Mesendoderm (in vitro differentiated cells): ENCODE results near the gene LCE2B. TPM values are rescaled to one million over a fixed set of nuclear protein-coding genes. Genes with fewer than 3 reads are reported as not detected.
"Not testable (repeated sequence)": the region's sequence is repeated elsewhere in the genome, so short reads cannot be mapped to it uniquely, and the experiment has no call there.

Experiments used
- DNase-seq: peaks from one replicate; pipeline ENCODE4 v3.0.0; 2013
- H2AK5ac ChIP-seq: 2 replicates; pipeline ENCODE4 v1.6.1; 2013; ENCODE audit warnings: low read length, inconsistent platforms
- H2BK120ac ChIP-seq: 2 replicates; pipeline ENCODE4 v1.6.1; 2013; ENCODE audit warnings: low read depth, mild to moderate bottlenecking, low read length, moderate library complexity, mixed read lengths
- H2BK15ac ChIP-seq: replicated peaks from 2 replicates; pipeline ENCODE4 v1.6.1; 2013; ENCODE audit warnings: low read depth, mild to moderate bottlenecking, moderate library complexity
- H2BK5ac ChIP-seq: 2 replicates; pipeline ENCODE4 v1.6.1; 2013; ENCODE audit warnings: low read length, inconsistent platforms
- H3K18ac ChIP-seq: 2 replicates; pipeline ENCODE4 v1.6.1; 2013; ENCODE audit warnings: mild to moderate bottlenecking, low read length, mixed read lengths
- H3K23ac ChIP-seq: one replicate; pipeline ENCODE4 v1.6.1; 2013; ENCODE audit warnings: low read length
- H3K27ac ChIP-seq: 2 replicates; pipeline ENCODE4 v1.5.1; 2013; ENCODE audit warnings: low read depth, mild to moderate bottlenecking, inconsistent platforms, low read length, moderate library complexity
- H3K27me3 ChIP-seq: 2 replicates; pipeline ENCODE4 v1.6.1; 2013; ENCODE audit warnings: low read length, control low read depth, mild to moderate bottlenecking, inconsistent platforms; ENCODE audit not compliant: insufficient read depth, poor library complexity
- H3K36me3 ChIP-seq: 2 replicates; pipeline ENCODE4 v1.6.1; 2013; ENCODE audit warnings: low read length, inconsistent platforms; ENCODE audit not compliant: control insufficient read depth, insufficient read depth
- H3K4ac ChIP-seq: one replicate; pipeline ENCODE4 v1.6.1; 2013; ENCODE audit warnings: low read depth, mild to moderate bottlenecking, low read length, moderate library complexity
- H3K4me1 ChIP-seq: 2 replicates; pipeline ENCODE4 v1.6.1; 2013; ENCODE audit warnings: low read depth, low read length, inconsistent platforms; ENCODE audit not compliant: control insufficient read depth
- H3K4me2 ChIP-seq: 2 replicates; pipeline ENCODE4 v1.6.1; 2013; ENCODE audit warnings: low read length
- H3K4me3 ChIP-seq: 2 replicates; pipeline ENCODE4 v1.5.1; 2013; ENCODE audit warnings: mild to moderate bottlenecking, low read length
- H3K56ac ChIP-seq: one replicate; pipeline ENCODE4 v1.6.1; 2013; ENCODE audit warnings: low read length
- H3K79me1 ChIP-seq: 2 replicates; pipeline ENCODE4 v1.6.1; 2013; ENCODE audit warnings: low read length, inconsistent platforms
- H3K79me2 ChIP-seq: 2 replicates; pipeline ENCODE4 v1.6.1; 2013; ENCODE audit warnings: mild to moderate bottlenecking, low read length; ENCODE audit not compliant: control insufficient read depth, insufficient read depth
- H3K9ac ChIP-seq: 2 replicates; pipeline ENCODE4 v1.6.1; 2013; ENCODE audit warnings: low read length, inconsistent platforms
- H4K5ac ChIP-seq: one replicate; pipeline ENCODE4 v1.6.1; 2013; ENCODE audit warnings: low read length
- H4K8ac ChIP-seq: one replicate; pipeline ENCODE4 v1.6.1; 2013; ENCODE audit warnings: low read depth, mild to moderate bottlenecking, control low read depth, low read length, moderate library complexity
- WGBS: extraction: QIAGEN DNeasy Blood & Tissue Kit; methylation state at CpG from one replicate; pipeline ENCODE4 v1.1.7; 2013; ENCODE audit warnings: low lambda C conversion rate, missing lambda C conversion rate; ENCODE audit not compliant: insufficient coverage; ENCODE audit errors: extremely low coverage; 5-methylcytosine and 5-hydroxymethylcytosine counted together
- polyA plus RNA-seq, 2 experiments: library from polyadenylated mRNA; stranded (reverse); fragments of 200-250 nt; gene quantifications; one replicate each; pipeline ENCODE4 v1.2.3, GENCODE V29; 2013

The LCE2B gene, protein sequence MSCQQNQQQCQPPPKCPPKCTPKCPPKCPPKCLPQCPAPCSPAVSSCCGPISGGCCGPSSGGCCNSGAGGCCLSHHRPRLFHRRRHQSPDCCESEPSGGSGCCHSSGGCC
- polyA plus RNA-seq (2013, experiment 1 of 2), result not detected
- polyA plus RNA-seq (2013, experiment 2 of 2), result not detected

DNA sequence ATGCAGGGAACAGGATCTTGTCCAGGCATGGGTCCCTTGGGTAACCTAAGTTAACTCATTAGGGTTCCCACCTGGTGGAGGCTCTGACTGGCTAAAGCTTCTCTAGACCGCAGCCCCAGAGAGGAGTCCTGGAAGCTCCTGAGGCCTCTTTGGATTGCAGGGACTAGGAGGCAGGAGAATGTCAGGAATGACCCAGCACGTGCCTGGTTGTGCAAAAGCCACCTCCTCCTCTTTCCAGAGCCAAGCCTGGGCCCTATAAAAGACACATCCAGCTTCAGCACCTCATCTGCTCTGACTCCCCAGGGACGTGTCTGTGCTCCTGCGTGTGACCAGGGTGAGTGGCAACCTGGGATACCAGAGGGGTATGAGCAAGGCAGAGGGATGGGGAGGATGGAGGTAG, at the start of gene LCE2B:
TSS of gene LCE2B (plus strand) at position 301 of the 400 bp plus-strand sequence. CDS start 721 bp downstream, outside the sequence.
- not testable (repeated sequence) for H3K56ac ChIP-seq, H2BK5ac ChIP-seq, DNase-seq, H4K5ac ChIP-seq, H2BK15ac ChIP-seq, H3K4me1 ChIP-seq, H3K4me2 ChIP-seq, H3K4ac ChIP-seq, H2AK5ac ChIP-seq, H3K4me3 ChIP-seq, H4K8ac ChIP-seq, H3K9ac ChIP-seq, H3K27ac ChIP-seq, H3K23ac ChIP-seq, H3K27me3 ChIP-seq, H2BK120ac ChIP-seq, H3K79me1 ChIP-seq, H3K79me2 ChIP-seq, H3K18ac ChIP-seq, H3K36me3 ChIP-seq
- WGBS, result no CpG with 5 or more reads among the region's 4 CpGs

DNA sequence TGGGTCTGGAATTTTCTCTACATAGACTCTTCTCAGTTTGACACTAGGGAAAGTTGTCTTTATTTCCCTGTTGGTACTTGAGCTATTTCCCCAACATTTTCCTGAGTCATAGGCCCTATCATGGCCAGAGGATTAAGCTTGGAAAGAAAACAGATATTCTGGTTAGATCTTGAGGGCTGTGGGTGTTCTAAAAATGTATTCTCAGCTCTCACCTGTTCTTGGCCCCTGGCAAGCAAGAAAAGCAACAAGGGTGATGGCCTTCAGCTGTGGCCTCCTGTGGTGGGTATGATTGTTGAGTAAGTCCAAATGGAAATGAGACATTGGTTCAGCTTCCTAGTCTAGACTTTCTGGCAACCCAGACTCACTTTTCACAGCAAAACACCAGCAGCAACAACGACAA, 45.6 kb upstream of the LCE2B start:
- no peaks in the 10 kb centered on the region for H3K79me1 ChIP-seq
- no peak overlapping the region for H2BK120ac ChIP-seq
- H3K27ac ChIP-seq, result no peak overlapping the region
- no peak overlapping the region for H3K4me3 ChIP-seq
- no peak overlapping the region for H3K9ac ChIP-seq
- DNase-seq, result no peak
- H3K36me3 ChIP-seq, result no peaks in the 10 kb centered on the region
- no peak overlapping the region for H4K8ac ChIP-seq
- H3K4ac ChIP-seq, result no peak overlapping the region
- no peak overlapping the region for H3K4me2 ChIP-seq
- H2AK5ac ChIP-seq, result no peak overlapping the region
- no peak overlapping the region for H4K5ac ChIP-seq
- no peak overlapping the region for H3K56ac ChIP-seq
- no peaks in the 10 kb centered on the region for H3K27me3 ChIP-seq
- no peak overlapping the region for H2BK15ac ChIP-seq
- no peak overlapping the region for H3K23ac ChIP-seq
- no peaks in the 10 kb centered on the region for H3K79me2 ChIP-seq
- no peak overlapping the region for H2BK5ac ChIP-seq
- no CpG with 5 or more reads among the region's 1 CpG for WGBS
- no peaks in the 10 kb centered on the region for H3K4me1 ChIP-seq
- H3K18ac ChIP-seq, result no peak overlapping the region

DNA sequence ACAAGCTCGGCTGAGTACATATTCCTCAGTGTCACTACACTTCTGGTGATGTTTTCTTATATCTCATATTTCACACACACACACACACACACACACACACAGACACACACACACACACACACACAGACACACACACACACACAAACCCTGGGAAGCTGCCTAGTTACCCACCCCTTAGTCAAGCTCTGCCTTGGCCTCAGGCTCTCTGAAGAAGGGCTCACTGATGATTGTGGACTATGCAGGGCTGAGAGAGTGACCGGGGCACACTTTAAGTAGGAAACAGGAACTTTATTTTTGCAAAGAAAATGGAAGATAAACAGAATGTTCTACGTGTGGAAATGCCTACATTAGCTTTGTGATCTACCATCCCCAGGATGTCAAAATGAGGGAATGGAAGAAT, 42.0 kb upstream of the LCE2B start:
- H2BK5ac ChIP-seq, result no peak overlapping the region
- H3K23ac ChIP-seq, result no peak overlapping the region
- no peak overlapping the region for H3K9ac ChIP-seq
- H2BK15ac ChIP-seq, result no peak overlapping the region
- H3K18ac ChIP-seq, result no peak overlapping the region
- no peaks in the 10 kb centered on the region for H3K79me2 ChIP-seq
- H3K79me1 ChIP-seq, result no peaks in the 10 kb centered on the region
- no peaks in the 10 kb centered on the region for H3K27me3 ChIP-seq
- no peak overlapping the region for H3K4me2 ChIP-seq
- no peak overlapping the region for H3K27ac ChIP-seq
- H3K56ac ChIP-seq, result no peak overlapping the region
- no peak overlapping the region for H4K8ac ChIP-seq
- DNase-seq, result no peak
- no peaks in the 10 kb centered on the region for H3K36me3 ChIP-seq
- H3K4me3 ChIP-seq, result no peak overlapping the region
- no peak overlapping the region for H4K5ac ChIP-seq
- H2AK5ac ChIP-seq, result no peak overlapping the region
- no peaks in the 10 kb centered on the region for H3K4me1 ChIP-seq
- H2BK120ac ChIP-seq, result no peak overlapping the region
- no peak overlapping the region for H3K4ac ChIP-seq
- no CpG with 5 or more reads among the region's 3 CpGs for WGBS

DNA sequence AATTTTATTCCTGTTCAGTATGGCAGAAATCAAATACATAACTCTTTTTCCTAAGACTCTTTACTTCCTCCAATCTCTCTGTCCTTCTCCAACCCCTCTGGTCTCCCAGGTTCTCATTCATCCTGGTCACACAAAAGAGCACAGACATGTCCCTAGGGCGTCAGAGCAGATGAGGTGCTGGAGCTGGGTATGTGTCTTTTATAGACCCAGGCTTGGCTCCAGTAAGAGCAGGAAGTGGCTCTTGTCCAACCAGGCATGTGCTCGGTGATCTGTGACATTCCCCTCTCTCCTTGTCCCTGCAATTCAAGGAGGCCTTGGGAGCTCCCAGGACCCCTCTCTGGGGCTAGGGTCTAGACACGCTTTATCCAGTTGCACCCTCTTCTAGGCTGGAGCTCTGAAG, 40.8 kb upstream of the LCE2B start:
- Histone ChIP-seq H3K4ac (no peak overlapping the region), H3K56ac (no peak overlapping the region), H3K23ac (no peak overlapping the region), H3K4me2 (no peak overlapping the region), H2BK15ac (no peak overlapping the region), H3K18ac (no peak overlapping the region), H2AK5ac (no peak overlapping the region), H3K9ac (no peak overlapping the region), H3K79me1 (no peaks in the 10 kb centered on the region), H3K27ac (no peak overlapping the region), H3K4me1 (no peaks in the 10 kb centered on the region), H2BK5ac (no peak overlapping the region), H3K27me3 (no peaks in the 10 kb centered on the region), H4K8ac (no peak overlapping the region), H3K4me3 (no peak overlapping the region), H3K36me3 (no peaks in the 10 kb centered on the region), H3K79me2 (no peaks in the 10 kb centered on the region), H4K5ac (no peak overlapping the region), H2BK120ac (no peak overlapping the region)
- WGBS, result no CpG with 5 or more reads among the region's 3 CpGs
- DNase-seq, result no peak

DNA sequence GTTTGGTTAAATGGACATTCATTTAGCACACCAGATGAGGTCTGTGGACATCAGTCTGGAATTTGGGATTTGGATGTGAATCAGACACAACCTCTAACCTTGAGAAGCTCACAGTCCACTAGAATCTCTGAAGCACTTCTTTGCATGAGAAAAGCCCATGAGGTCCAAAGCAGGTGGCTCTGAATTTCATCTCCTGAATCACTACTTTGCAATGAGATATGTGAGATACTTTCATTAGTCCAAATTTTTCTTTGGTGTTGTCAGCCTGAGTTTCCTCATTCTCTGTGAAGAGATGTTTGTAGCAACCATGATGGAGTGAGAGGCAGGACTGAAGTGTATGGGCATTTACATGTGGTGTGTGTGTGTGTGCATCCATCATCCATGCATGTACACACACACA, 39.3 kb upstream of the LCE2B start:
- no peak overlapping the region for H3K4me2 ChIP-seq
- H3K4me3 ChIP-seq, result no peak overlapping the region
- H3K27ac ChIP-seq, result no peak overlapping the region
- no peak overlapping the region for H3K4ac ChIP-seq
- H3K9ac ChIP-seq, result no peak overlapping the region
- H2BK120ac ChIP-seq, result no peak overlapping the region
- H4K5ac ChIP-seq, result no peak overlapping the region
- no peak overlapping the region for H2AK5ac ChIP-seq
- no peak overlapping the region for H4K8ac ChIP-seq
- H3K79me2 ChIP-seq, result no peaks in the 10 kb centered on the region
- no peaks in the 10 kb centered on the region for H3K79me1 ChIP-seq
- H3K23ac ChIP-seq, result no peak overlapping the region
- no peak overlapping the region for H3K56ac ChIP-seq
- H3K36me3 ChIP-seq, result no peaks in the 10 kb centered on the region
- no peak overlapping the region for H2BK5ac ChIP-seq
- no peak overlapping the region for H3K18ac ChIP-seq
- H3K27me3 ChIP-seq, result no peaks in the 10 kb centered on the region
- DNase-seq, result no peak
- H3K4me1 ChIP-seq, result no peaks in the 10 kb centered on the region
- H2BK15ac ChIP-seq, result no peak overlapping the region

DNA sequence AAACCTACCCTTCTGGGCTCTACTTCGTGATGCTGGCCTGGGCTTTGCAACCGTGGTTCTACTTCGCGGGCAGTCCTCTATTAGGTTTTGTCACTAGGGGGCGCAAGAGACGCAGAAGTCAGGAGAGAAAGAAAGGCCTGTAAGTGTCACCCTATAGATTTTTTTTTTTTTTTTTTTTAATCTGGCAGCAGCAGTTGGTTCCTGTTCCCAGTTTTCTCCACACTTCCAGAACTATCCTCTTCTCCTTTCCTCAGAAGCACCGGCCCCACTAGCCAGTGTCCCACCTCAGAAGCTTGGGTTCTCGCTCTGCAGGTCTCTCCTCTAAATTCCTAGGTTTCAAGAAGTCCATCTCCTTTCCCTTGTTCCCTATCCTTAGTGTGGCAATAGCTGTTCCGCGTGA, 31.8 kb upstream of the LCE2B start:
- Histone ChIP-seq H3K4me1 (no peaks in the 10 kb centered on the region), H3K18ac (no peak overlapping the region), H3K23ac (no peak overlapping the region), H2BK5ac (no peak overlapping the region), H3K4ac (no peak overlapping the region), H2BK15ac (no peak overlapping the region), H3K27me3 (no peaks in the 10 kb centered on the region), H4K8ac (no peak overlapping the region), H3K9ac (no peak overlapping the region), H3K56ac (no peak overlapping the region), H3K4me3 (no peak overlapping the region), H3K27ac (no peak overlapping the region), H3K4me2 (no peak overlapping the region), H2AK5ac (no peak overlapping the region), H3K79me2 (no peaks in the 10 kb centered on the region), H4K5ac (no peak overlapping the region), H3K36me3 (no peaks in the 10 kb centered on the region), H3K79me1 (no peaks in the 10 kb centered on the region), H2BK120ac (no peak overlapping the region)
- peak; percentile 68 for DNase-seq
- no CpG with 5 or more reads among the region's 10 CpGs for WGBS
